Measurements from ENCODE around the gene AHI1. TPM values are rescaled to one million over a fixed set of nuclear protein-coding genes. Genes with fewer than 3 reads are reported as not detected.

The AHI1 gene
- total RNA-seq, 1 experiment from 2014 or later = 5.8 TPM

GRCh38 chr6:135479601-135480000 is 17.9 kb downstream of the AHI1 start:
- in situ Hi-C loops (cut with HindIII; ENCODE audit: low pct_unique_long_range_greater_than_20kb, low sequenced_read_pairs) = no loop called here
- DNase-seq (ENCODE audit: low read depth, low spot score) = no peak

DNA sequence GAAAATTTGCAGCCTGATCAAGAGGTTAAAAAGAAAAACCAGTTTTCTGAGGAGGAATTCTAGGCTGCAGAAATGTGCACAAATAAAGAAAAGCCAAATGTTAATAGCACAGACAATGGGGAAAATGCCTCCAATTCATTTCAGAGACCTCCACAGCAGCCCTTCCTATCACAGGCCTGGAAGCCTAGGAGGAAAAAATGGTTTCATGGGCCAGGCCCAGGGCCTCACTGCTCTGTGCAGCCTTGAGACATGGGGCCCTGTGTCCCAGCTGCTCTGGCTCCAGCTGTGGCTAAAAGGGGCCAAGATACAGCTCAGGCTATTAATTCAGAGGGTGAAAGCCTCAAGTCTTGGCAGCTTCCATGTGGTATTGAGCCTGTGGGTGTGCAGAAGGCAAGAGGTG is 18.9 kb downstream of the AHI1 start:
- in situ Hi-C loops (cut with HindIII; ENCODE audit: low pct_unique_long_range_greater_than_20kb, low sequenced_read_pairs) = no loop called here

DNA sequence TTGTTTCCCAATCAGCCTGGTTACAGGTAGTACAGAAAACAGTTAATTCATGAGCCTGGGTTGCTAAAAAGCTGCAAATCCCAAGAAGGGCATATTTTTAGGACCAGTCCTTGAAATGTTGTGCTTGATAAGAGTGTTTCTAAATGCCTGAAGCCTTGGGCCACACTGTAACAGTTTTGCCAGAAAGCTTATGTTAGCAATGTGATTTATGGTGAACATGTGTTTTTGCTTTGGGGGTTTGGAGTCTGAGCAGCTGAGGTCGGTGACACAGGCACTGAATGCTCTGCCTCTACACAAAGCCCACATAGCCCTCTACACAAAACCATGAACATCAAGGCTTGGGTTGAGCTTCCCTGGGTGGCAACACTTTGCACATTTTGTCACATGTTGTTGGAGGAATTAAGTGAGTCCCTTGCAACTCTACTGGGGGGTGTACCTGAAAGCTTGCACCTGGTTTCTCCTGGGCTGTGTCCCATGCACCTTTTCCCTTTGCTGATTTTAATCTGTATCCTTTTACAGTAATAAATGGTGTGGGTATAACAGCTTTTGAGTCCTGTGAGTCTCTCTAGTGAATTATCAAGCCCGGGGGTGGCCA is 22.2 kb downstream of the AHI1 start:
- in situ Hi-C loops (cut with HindIII; ENCODE audit: low pct_unique_long_range_greater_than_20kb, low sequenced_read_pairs) = no loop called here
- DNase-seq (ENCODE audit: low read depth, low spot score) = no peak

More for the DNA sequence above, 18.9 kb downstream of the AHI1 start:
- DNase-seq (ENCODE audit: low read depth, low spot score) = no peak

GRCh38 chr6:135474362-135474761 is 23.2 kb downstream of the AHI1 start:
- DNase-seq (ENCODE audit: low read depth, low spot score) = no peak
- in situ Hi-C loops (cut with HindIII; ENCODE audit: low pct_unique_long_range_greater_than_20kb, low sequenced_read_pairs) = no loop called here

DNA sequence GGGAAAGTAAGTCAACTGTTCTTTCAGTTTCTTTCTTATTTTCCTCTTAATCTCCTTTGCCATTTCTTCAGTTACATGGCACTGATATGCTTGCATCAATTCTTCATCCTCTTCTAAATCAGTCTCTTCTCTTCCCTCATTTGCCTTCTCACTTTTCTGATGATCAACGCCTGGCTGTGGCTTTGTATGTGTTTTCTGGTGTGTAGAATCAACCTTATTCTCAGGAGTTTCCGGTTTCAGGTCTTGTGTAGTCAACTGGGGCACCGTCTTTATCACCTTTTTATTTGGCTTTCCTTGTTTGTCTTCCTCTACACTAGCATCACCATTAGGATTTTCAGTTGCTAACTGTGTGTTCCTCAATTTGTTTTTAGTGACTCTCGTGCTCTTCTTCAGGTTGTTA is 31.6 kb downstream of the AHI1 start:
- in situ Hi-C loops (cut with HindIII; ENCODE audit: low pct_unique_long_range_greater_than_20kb, low sequenced_read_pairs) = no loop called here
- no peak for DNase-seq (ENCODE audit: low read depth, low spot score)

GRCh38 chr6:135465307-135465706 is 32.2 kb downstream of the AHI1 start:
- in situ Hi-C loops (cut with HindIII; ENCODE audit: low pct_unique_long_range_greater_than_20kb, low sequenced_read_pairs) = no loop called here
- DNase-seq (ENCODE audit: low read depth, low spot score) = no peak

- in situ Hi-C loops (cut with HindIII; ENCODE audit: low pct_unique_long_range_greater_than_20kb, low sequenced_read_pairs) = no loop called here
- no peak for DNase-seq (ENCODE audit: low read depth, low spot score)
These were observed 32.9 kb downstream of the AHI1 start for GRCh38 chr6:135464634-135465033.

DNA sequence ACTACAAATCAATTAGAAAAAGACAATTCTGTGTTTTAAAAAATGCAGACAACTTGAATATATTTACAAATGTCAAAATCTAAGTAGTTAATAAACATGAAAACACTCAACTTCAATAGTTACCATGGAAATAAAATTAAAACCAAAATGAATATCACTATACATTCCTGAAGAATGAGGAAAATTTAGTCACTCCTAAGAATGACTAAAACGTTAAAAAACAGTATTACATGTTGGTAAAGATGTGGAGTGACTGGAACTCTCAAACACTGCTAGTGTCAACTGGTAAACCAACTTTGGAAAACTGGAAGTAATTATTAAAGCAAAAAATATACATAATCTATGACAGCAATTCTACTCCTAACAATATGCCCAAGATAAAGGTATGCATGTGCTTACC is 36.3 kb downstream of the AHI1 start:
- in situ Hi-C loops (cut with HindIII; ENCODE audit: low pct_unique_long_range_greater_than_20kb, low sequenced_read_pairs) = no loop called here
- DNase-seq (ENCODE audit: low read depth, low spot score) = no peak

DNA sequence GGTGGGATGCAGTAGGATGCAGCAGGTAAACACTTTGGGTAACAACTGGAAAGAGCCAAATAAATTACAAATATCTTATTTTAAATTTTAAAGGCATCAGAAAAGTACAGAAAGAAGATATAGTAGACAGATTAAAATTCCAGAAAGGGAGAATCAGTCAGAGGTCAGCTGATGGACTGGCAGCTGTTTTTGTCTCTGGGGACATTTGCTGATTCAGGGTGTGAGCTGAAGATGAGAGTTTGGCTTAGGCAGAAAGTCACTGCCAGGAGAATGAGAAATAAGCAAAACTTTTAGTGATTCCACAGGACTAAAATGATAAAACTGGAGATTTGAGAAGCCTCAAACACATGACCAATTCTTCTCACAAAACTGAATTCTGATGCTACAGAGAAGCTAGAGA is 39.5 kb downstream of the AHI1 start:
- in situ Hi-C loops (cut with HindIII; ENCODE audit: low pct_unique_long_range_greater_than_20kb, low sequenced_read_pairs) = no loop called here

GRCh38 chr6:135451617-135452190 is 45.8 kb downstream of the AHI1 start:
- peak; percentile 65 for DNase-seq (ENCODE audit: low read depth, low spot score)
- in situ Hi-C loops (cut with HindIII; ENCODE audit: low pct_unique_long_range_greater_than_20kb, low sequenced_read_pairs) = no loop called here

More for the DNA sequence above, 39.5 kb downstream of the AHI1 start:
- peak; percentile 6 for DNase-seq (ENCODE audit: low read depth, low spot score)

- in situ Hi-C loops (cut with HindIII; ENCODE audit: low pct_unique_long_range_greater_than_20kb, low sequenced_read_pairs) = no loop called here
- DNase-seq (ENCODE audit: low read depth, low spot score) = no peak
These were observed 48.3 kb downstream of the AHI1 start for GRCh38 chr6:135449246-135449645.

DNA sequence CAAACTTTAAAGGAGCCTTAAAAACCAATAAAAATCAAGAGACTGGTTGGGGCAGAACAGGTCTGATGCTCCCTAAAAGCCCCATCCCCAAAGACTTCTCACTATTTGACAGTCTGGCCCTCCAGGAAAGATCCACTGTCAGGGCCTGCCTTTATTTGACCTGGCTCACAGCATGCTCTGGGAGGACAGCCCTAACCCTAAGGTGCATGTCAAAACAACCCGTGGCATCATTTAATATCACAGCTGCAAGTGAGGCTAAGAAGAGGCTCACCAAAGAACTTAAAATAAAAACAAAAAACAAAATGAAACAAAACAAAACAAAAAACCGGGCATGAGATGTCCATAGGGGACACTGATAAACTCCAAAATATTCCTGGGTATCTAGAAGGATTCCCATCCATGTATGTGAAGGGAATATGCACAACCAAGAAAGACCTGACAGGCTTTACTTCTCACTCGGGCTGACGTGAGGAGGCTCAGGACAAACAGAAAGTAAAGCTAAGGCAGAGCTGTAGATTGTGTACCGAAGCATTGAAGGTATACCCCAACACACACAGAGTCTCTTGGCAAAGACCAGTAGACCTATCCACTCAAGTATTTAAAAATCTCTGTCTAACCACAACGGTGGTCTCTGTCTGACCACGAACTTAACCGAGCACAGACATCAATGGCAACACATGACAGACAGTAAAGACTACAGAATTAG is 57.3 kb downstream of the AHI1 start:
- DNase-seq (ENCODE audit: low read depth, low spot score) = peak; percentile 4
- in situ Hi-C loops (cut with HindIII; ENCODE audit: low pct_unique_long_range_greater_than_20kb, low sequenced_read_pairs) = no loop called here

GRCh38 chr6:135439549-135439948 is 58.0 kb downstream of the AHI1 start:
- in situ Hi-C loops (cut with HindIII; ENCODE audit: low pct_unique_long_range_greater_than_20kb, low sequenced_read_pairs) = no loop called here
- DNase-seq (ENCODE audit: low read depth, low spot score) = no peak

DNA sequence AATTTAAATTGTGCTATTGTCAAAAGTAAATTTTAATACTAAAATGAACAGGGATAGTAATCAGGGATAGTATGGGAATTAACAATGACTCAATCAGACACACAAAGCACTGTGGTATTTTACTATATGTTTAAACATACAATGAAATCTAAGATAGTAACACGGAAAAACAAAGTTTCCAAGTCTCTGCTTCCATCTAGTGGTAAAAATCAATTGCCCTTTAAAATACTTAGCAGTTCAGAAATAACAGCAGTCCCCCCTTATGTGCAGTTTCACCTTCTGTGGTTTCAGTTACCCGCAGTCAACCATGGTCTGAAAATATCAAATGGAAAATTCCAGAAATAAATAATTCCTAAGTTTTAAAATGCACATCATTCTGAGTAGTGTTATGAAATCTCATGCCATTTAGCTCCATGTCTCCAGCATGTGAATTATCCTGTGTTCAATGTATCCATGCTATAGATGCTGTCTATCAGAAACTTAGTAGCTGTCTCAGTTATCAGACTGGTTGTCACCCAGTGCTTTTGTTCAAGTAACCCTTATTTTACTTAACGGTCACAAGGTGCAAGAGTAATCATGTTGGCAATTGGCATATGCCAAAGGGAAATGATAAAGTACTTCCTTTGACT is 58.5 kb downstream of the AHI1 start:
- in situ Hi-C loops (cut with HindIII; ENCODE audit: low pct_unique_long_range_greater_than_20kb, low sequenced_read_pairs) = no loop called here
- peak; percentile 56 for DNase-seq (ENCODE audit: low read depth, low spot score)

- peak; percentile 18 for DNase-seq (ENCODE audit: low read depth, low spot score)
These were observed 62.5 kb downstream of the AHI1 start for GRCh38 chr6:135434991-135435390.

DNA sequence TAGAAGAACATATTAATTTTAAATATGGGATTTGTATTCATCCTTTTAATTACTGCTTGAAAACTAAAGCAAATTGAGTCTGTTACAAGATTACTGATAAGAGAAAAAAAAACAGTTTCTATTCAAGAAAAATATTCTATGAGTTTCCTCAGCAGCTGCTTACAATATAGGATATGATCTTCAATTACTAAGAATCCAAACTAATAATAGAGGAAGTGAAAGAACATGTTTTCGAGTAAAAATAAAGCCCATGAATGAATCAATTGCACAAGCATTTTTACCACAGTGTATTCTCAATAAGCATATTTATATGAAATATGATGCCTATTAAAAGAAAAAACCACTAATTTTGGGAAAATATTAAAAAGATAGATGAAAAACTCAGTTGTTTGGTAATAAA is 63.4 kb downstream of the AHI1 start:
- in situ Hi-C loops (cut with HindIII; ENCODE audit: low pct_unique_long_range_greater_than_20kb, low sequenced_read_pairs) = no loop called here
- no peak for DNase-seq (ENCODE audit: low read depth, low spot score)

More at GRCh38 chr6:135434991-135435390, 62.5 kb downstream of the AHI1 start:
- in situ Hi-C loops (cut with HindIII; ENCODE audit: low pct_unique_long_range_greater_than_20kb, low sequenced_read_pairs) = no loop called here

DNA sequence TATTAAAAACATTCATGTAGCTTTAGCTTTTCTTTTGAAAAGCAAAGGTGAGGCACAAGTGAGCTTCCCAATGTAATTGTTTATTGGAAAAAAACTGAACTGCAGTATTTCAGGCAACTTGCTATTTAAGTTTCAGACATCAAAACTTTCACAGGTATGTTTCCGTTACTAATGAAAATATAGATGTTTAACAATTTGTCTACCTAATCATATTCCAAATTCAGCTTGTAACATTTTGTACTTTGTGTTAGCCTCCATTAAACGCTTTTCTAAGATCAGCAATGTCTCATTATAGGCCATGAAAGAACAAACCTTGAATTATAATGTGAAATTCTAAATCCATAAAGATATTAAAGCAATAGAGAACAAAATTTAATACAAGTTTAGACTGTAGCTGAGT is 69.5 kb downstream of the AHI1 start:
- in situ Hi-C loops (cut with HindIII; ENCODE audit: low pct_unique_long_range_greater_than_20kb, low sequenced_read_pairs) = no loop called here
- DNase-seq (ENCODE audit: low read depth, low spot score) = no peak

DNA sequence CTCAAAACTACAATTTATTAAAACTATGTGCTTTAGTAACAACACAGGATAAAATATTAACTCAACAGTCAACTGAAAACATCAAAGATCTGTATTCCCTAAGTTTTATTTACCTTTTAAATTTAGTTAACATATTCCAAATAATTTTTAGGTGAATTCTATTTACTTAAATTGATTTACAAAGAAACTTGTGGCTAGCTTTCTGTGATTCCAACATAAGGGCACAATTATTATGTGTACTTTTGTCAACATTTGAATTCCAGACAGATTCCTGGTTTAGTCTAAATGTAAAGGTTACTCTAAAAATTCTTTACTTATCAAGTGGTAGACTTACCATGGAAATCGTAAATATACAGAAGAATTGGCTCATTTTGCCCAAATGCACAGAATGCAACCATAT is 70.7 kb downstream of the AHI1 start:
- in situ Hi-C loops (cut with HindIII; ENCODE audit: low pct_unique_long_range_greater_than_20kb, low sequenced_read_pairs) = no loop called here
- no peak for DNase-seq (ENCODE audit: low read depth, low spot score)

DNA sequence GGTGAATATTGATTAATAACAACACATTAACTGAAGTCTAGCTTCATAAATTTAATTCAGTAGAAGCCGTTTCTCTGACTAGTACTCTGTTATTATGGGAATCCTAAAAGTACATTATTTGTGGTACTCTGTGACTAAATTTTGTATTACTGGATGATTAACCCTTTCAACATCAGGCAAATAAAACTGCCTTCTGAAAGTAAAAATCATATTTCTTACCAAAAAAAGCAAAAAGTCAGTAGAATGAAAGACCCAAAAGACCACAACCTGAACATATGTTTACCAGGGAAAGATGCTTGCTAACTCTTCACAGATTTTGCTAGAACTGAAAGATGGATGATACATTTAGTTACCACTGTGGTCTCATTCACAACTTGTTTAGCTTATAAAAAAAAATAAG is 73.2 kb downstream of the AHI1 start:
- DNase-seq (ENCODE audit: low read depth, low spot score) = no peak
- in situ Hi-C loops (cut with HindIII; ENCODE audit: low pct_unique_long_range_greater_than_20kb, low sequenced_read_pairs) = no loop called here

Data from SK-MEL-5 (cell line).